ENCODE measurements around the gene C2orf68. TPM values are rescaled to one million over a fixed set of nuclear protein-coding genes. Genes with fewer than 3 reads are reported as not detected.

C2orf68 gene
- total and polyA plus RNA-seq, 2 of the 13 experiments (the other 11 are each of a cell fraction or from before 2014, with no cell fraction given) = 47.1 to 77.4 TPM

GRCh38 chr2:85611705-85612587 is at the start of gene C2orf68 (continued):
- TF ChIP-seq, protein P1, sequence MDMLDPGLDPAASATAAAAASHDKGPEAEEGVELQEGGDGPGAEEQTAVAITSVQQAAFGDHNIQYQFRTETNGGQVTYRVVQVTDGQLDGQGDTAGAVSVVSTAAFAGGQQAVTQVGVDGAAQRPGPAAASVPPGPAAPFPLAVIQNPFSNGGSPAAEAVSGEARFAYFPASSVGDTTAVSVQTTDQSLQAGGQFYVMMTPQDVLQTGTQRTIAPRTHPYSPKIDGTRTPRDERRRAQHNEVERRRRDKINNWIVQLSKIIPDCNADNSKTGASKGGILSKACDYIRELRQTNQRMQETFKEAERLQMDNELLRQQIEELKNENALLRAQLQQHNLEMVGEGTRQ (IDR thresholded peaks at IDR 0.05; ENCODE audit: low read depth, low read length) = no peak
- TF ChIP-seq, protein P1 (CRISPR knock-in tag; IDR thresholded peaks at IDR 0.05; ENCODE audit: borderline replicate concordance) = peak; percentile 54; the same call in 1 of the 2 replicates
- TF ChIP-seq ZNF350 (CRISPR knock-in tag; IDR thresholded peaks at IDR 0.05; ENCODE audit: borderline replicate concordance, low read depth) (peak; percentile 91; the same call in 1 of the 2 replicates), ZNF652 (CRISPR knock-in tag; IDR thresholded peaks at IDR 0.05; ENCODE audit: borderline replicate concordance, low read depth) (no peak), ZBTB46 (CRISPR knock-in tag; IDR thresholded peaks at IDR 0.05; ENCODE audit: borderline replicate concordance) (0 out of 2 replicates have a peak, but pooled peaks have one; percentile 62), HNRNPL (IDR thresholded peaks at IDR 0.05; ENCODE audit: low read depth, low read length) (no peak), MXD4 (CRISPR knock-in tag; IDR thresholded peaks at IDR 0.05) (peak; percentile 62; the same call in 1 of the 2 replicates), ZNF274 (CRISPR knock-in tag; IDR thresholded peaks at IDR 0.05) (no peak), HNRNPH1 (optimal IDR thresholded peaks at IDR 0.05; ENCODE audit: low read depth, low read length) (peak; percentile 53), SRY (CRISPR knock-in tag; IDR thresholded peaks at IDR 0.05) (peak; percentile 54), AHR (CRISPR knock-in tag; IDR thresholded peaks at IDR 0.05) (peak; percentile 85; the same call in 1 of the 2 replicates), ETV6 (CRISPR knock-in tag; conservative IDR thresholded peaks at IDR 0.05) (peak; percentile 89), ZNF800 (CRISPR knock-in tag; IDR thresholded peaks at IDR 0.05) (no peak), CC2D1A (CRISPR knock-in tag; IDR thresholded peaks at IDR 0.05) (no peak), ZFP36 (IDR thresholded peaks at IDR 0.05; ENCODE audit: borderline replicate concordance, low read depth, low read length, partially characterized antibody) (no peak), ZNF747 (CRISPR knock-in tag; IDR thresholded peaks at IDR 0.05; ENCODE audit: borderline replicate concordance) (peak; percentile 73; the same call in 1 of the 2 replicates), PTBP1 (IDR thresholded peaks at IDR 0.05; ENCODE audit: low read depth, low read length, poor library complexity, severe bottlenecking) (no peak), ZNF546 (CRISPR knock-in tag; conservative IDR thresholded peaks at IDR 0.05) (no peak)
- TF ChIP-seq, protein P2, sequence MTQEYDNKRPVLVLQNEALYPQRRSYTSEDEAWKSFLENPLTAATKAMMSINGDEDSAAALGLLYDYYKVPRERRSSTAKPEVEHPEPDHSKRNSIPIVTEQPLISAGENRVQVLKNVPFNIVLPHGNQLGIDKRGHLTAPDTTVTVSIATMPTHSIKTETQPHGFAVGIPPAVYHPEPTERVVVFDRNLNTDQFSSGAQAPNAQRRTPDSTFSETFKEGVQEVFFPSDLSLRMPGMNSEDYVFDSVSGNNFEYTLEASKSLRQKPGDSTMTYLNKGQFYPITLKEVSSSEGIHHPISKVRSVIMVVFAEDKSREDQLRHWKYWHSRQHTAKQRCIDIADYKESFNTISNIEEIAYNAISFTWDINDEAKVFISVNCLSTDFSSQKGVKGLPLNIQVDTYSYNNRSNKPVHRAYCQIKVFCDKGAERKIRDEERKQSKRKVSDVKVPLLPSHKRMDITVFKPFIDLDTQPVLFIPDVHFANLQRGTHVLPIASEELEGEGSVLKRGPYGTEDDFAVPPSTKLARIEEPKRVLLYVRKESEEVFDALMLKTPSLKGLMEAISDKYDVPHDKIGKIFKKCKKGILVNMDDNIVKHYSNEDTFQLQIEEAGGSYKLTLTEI (CRISPR knock-in tag; conservative IDR thresholded peaks at IDR 0.05) = no peak
